Esophagus squamous epithelium (tissue), 4 donors: ENCODE data around the gene LRP11.

Experiments used
- POLR2A ChIP-seq, 4 donors: fragments of 450-650 bp; IDR thresholded peaks; one replicate each; pipeline ENCODE4 v1.6.1; 2017; ENCODE audit warnings: antibody characterized with exemption in 4 of 4, mild to moderate bottlenecking in 4 of 4, moderate library complexity in 3 of 4
- TF ChIP-seq, protein P1 (sequence below), 6 experiments: fragments of 450-650 bp in 4 of 6; fragments of 200-600 bp in 2 of 6; sonication (generic) in 2 of 6; IDR thresholded peaks; one replicate each; pipeline ENCODE4 v1.5.1; 2016 to 2019; ENCODE audit warnings: antibody characterized with exemption in 6 of 6, mild to moderate bottlenecking in 4 of 6, moderate library complexity in 4 of 6

DNA sequence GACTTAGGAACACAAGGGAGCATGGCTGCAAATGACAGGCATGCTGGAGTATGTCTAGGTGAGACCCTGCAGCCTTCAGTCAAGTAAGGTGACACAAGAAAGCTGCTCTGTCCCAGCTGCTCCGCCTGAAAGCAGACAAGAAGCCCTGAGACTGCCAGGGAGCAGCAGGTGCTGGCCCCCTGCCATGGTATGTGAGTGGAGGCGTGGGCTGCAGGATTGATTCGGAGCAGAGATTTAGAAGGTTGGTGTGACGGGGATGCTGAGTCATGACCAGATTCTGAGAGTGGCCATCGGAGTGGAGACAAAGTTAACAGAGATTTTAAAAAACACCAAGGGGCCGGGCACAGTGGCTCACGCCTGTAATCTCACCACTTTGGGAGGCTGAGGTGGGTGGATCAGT, 17.8 kb downstream of the LRP11 start:
- no peak for TF ChIP-seq POLR2A (IDR thresholded peaks at IDR 0.05)
- TF ChIP-seq, protein P1, sequence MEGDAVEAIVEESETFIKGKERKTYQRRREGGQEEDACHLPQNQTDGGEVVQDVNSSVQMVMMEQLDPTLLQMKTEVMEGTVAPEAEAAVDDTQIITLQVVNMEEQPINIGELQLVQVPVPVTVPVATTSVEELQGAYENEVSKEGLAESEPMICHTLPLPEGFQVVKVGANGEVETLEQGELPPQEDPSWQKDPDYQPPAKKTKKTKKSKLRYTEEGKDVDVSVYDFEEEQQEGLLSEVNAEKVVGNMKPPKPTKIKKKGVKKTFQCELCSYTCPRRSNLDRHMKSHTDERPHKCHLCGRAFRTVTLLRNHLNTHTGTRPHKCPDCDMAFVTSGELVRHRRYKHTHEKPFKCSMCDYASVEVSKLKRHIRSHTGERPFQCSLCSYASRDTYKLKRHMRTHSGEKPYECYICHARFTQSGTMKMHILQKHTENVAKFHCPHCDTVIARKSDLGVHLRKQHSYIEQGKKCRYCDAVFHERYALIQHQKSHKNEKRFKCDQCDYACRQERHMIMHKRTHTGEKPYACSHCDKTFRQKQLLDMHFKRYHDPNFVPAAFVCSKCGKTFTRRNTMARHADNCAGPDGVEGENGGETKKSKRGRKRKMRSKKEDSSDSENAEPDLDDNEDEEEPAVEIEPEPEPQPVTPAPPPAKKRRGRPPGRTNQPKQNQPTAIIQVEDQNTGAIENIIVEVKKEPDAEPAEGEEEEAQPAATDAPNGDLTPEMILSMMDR (IDR thresholded peaks at IDR 0.05) = no peak
